BE2C (cell line): Measurements from ENCODE around the gene ELF1.

Experiments
- DNase-seq: peaks from one replicate; pipeline ENCODE4 v3.0.0-alpha.2; 2020
- H3K27me3 ChIP-seq: fragments of 250-450 bp; sonication (Bioruptor Pico); 2 replicates; pipeline ENCODE4 v1.5.1; 2020; ENCODE audit warnings: mild to moderate bottlenecking
- H3K36me3 ChIP-seq: fragments of 250-450 bp; sonication (Bioruptor Pico); 2 replicates; pipeline ENCODE4 v1.5.1; 2020; ENCODE audit warnings: mild to moderate bottlenecking
- H3K4me1 ChIP-seq: fragments of 250-450 bp; sonication (Bioruptor Pico); 2 replicates; pipeline ENCODE4 v1.5.1; 2020
- H3K4me3 ChIP-seq: 2 replicates; pipeline ENCODE4 v1.5.1; 2011; ENCODE audit warnings: low read depth, low read length
- H3K9me3 ChIP-seq: fragments of 250-450 bp; sonication (Bioruptor Pico); 2 replicates; pipeline ENCODE4 v1.5.1; 2020
- TF ChIP-seq, protein P1 (sequence below): IDR thresholded peaks from 2 replicates; pipeline ENCODE4 v1.5.1; 2012; ENCODE audit warnings: mild to moderate bottlenecking, low read depth, low read length

The ELF1 gene

GRCh38 chr13:41019578-41020347 is 647 bp upstream of the ELF1 start:
- Histone ChIP-seq H3K4me3 (no peak overlapping the region), H3K9me3 (no peaks in the 10 kb centered on the region), H3K4me1 (peaks cover 5% of the 10 kb centered on the region; the same call in 1 of the 2 replicates), H3K27me3 (no peaks in the 10 kb centered on the region), H3K36me3 (no peaks in the 10 kb centered on the region)
- no peak for DNase-seq
- TF ChIP-seq, protein P1, sequence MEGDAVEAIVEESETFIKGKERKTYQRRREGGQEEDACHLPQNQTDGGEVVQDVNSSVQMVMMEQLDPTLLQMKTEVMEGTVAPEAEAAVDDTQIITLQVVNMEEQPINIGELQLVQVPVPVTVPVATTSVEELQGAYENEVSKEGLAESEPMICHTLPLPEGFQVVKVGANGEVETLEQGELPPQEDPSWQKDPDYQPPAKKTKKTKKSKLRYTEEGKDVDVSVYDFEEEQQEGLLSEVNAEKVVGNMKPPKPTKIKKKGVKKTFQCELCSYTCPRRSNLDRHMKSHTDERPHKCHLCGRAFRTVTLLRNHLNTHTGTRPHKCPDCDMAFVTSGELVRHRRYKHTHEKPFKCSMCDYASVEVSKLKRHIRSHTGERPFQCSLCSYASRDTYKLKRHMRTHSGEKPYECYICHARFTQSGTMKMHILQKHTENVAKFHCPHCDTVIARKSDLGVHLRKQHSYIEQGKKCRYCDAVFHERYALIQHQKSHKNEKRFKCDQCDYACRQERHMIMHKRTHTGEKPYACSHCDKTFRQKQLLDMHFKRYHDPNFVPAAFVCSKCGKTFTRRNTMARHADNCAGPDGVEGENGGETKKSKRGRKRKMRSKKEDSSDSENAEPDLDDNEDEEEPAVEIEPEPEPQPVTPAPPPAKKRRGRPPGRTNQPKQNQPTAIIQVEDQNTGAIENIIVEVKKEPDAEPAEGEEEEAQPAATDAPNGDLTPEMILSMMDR = no peak

DNA sequence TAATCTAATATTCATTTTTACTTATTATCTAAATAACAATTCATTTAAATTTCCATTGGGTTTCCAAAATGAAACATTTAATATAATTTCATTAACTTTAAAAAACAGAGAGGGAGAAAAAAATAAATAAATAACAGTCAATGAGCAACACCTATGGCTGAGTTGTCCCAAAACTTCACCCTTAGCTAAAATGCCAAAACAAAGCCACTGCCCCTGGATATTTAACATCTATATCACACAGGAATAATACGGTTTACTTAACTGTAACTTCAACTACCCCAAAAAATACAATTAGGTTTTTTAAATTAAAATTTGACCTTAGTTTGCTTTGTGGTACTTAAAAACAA is 541 bp downstream of the ELF1 start:
- Histone ChIP-seq H3K27me3 (no peaks in the 10 kb centered on the region), H3K4me3 (no peak overlapping the region), H3K36me3 (no peaks in the 10 kb centered on the region), H3K9me3 (no peaks in the 10 kb centered on the region), H3K4me1 (peaks cover 5% of the 10 kb centered on the region; the same call in 1 of the 2 replicates)
- TF ChIP-seq, protein P1 = no peak
- no peak for DNase-seq

DNA sequence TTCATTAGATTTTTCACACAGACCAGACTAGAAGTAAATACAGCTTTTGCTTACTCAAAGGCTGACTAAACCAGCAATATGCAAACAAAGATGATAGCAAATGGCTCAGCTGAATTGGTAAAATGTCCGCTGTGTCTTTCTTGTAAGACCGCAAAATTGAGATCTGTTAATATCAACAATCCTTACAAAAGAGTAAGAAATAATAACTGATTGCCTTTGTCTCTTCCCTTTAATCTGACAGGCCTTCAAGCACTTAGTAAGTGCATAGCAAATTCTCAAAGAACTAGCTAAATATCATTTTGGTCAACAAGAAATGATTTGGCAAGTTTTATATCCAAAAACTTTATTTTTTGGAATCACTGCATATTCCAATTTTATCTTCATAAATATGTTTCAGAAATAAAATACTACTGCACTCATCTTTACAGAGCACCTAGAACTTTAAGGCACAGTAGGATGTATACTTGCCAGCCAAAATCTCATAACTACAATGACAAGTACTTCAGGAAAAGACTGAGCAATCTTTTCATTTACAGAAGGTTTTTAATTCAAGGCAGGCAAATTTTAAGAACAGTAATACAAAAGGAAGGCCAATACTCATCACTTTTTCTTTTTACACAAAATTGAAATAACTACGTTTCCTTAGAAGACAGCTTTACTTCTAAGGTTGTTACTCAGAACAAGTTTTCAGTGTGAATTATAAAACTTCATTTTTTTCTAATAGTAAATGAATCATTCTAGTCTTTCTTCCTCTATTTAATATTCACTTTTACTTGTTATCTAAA is 1.1 kb downstream of the ELF1 start:
- no peak for DNase-seq
- H3K36me3 ChIP-seq = no peaks in the 10 kb centered on the region
- no peaks in the 10 kb centered on the region for H3K27me3 ChIP-seq
- TF ChIP-seq, protein P1 = no peak
- H3K9me3 ChIP-seq = no peaks in the 10 kb centered on the region
- peaks cover 5% of the 10 kb centered on the region; the same call in 1 of the 2 replicates for H3K4me1 ChIP-seq
- no peak overlapping the region for H3K4me3 ChIP-seq

GRCh38 chr13:41017159-41017558 is 2.0 kb downstream of the ELF1 start:
- Histone ChIP-seq H3K4me1 (peaks cover 5% of the 10 kb centered on the region; the same call in 1 of the 2 replicates), H3K36me3 (no peaks in the 10 kb centered on the region), H3K27me3 (no peaks in the 10 kb centered on the region), H3K4me3 (no peak overlapping the region), H3K9me3 (no peaks in the 10 kb centered on the region)
- TF ChIP-seq, protein P1 = no peak
- DNase-seq = no peak

DNA sequence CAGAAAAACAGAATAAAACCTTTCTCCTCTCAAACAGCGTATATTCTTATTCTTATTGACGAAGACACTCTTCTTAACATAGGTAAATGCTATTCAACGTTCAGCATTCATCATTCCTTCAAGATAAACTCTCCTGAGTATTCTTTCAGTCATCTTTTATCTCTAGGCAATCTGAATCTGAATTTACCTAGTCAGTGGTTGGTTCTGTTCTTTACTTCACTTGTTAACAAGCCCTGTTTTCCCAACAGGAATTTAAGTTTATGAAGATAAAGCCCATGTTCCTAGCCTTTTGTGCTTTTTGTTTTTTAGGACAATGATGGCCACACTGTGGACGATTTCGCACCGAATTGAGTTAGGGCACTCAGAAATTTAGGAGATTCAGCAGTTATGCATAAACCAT is 3.2 kb downstream of the ELF1 start:
- DNase-seq = no peak
- TF ChIP-seq, protein P1 = no peak
- H3K27me3 ChIP-seq = no peaks in the 10 kb centered on the region
- H3K9me3 ChIP-seq = no peaks in the 10 kb centered on the region
- no peaks in the 10 kb centered on the region for H3K36me3 ChIP-seq
- no peak overlapping the region for H3K4me3 ChIP-seq
- H3K4me1 ChIP-seq = peaks cover 5% of the 10 kb centered on the region; the same call in 1 of the 2 replicates

DNA sequence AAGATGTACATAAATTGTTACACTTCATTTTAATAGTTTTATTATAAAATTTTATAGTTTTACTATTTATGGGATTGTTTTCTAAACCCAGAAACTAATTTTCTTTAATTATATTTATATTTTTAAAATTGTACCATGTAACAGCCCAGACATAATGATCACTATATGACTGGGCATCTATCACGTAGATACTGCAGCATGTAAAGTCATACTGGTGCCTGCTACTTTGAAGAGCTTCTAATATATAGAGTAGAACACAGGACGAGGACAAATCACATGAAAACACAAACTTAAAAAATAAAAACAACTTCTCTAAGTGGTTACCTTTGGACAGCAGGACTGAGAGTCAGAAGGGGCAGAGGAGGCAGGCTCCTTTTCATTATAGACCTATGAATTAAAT is 5.3 kb downstream of the ELF1 start:
- TF ChIP-seq, protein P1 = no peak
- Histone ChIP-seq H3K4me1 (no peaks in the 10 kb centered on the region), H3K36me3 (no peaks in the 10 kb centered on the region), H3K4me3 (no peak overlapping the region), H3K9me3 (no peaks in the 10 kb centered on the region), H3K27me3 (no peaks in the 10 kb centered on the region)
- no peak for DNase-seq
